GM18861 (cell line): Measurements from ENCODE around the gene RANBP2.

Experiments used
- ATAC-seq: cut with Tn5 transposase; IDR thresholded peaks from one replicate; pipeline ENCODE4 v1.9.1; 2021; ENCODE audit not compliant: unreplicated experiment

The RANBP2 gene

DNA sequence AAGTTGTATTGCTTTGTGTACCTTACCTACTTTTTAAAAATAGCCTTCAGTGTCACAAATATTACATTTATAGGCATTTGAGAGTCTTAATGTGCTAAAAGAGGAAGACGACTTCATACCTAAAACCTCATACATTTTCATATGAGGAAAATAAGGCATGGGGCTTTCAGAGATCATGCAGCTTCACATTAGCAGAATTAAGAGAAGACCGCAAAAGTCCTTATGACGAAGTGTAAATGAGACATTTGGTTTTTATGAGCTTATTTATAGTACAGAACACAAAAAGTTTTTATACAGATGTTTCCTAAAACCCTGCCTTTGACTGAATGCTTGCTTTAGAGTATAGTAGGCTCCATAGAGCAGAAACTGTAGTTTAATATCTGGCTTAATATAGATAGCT lies 57.2 kb downstream of the RANBP2 start:
- ATAC-seq = peak; percentile 74

DNA sequence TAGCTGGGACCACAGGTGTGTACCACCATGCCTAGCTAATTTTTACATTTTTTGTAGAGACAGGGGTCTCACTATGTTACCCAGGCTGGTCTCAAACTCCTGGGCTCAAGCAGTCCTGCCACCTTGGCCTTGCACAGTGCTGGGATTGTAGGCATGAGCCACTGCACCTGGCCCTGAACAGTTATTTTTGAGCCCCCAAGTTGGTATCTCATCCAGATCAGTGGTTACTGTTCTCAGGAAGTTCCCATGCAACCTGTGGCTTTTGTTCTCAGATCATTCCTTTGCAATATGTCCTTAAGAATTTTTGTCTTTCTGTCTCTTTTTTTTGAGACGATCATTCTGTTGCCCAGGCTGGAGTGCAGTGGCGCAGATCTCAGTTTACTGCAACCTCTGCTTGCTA lies 59.6 kb downstream of the RANBP2 start:
- no peak for ATAC-seq

GRCh38 chr2:108786008-108786353 lies 66.7 kb downstream of the RANBP2 start:
- no peak for ATAC-seq

- peak; percentile 90 for ATAC-seq
These were observed 67.3 kb downstream of the RANBP2 start, which contains the start of gene CCDC138 for GRCh38 chr2:108786354-108787215. Gene CCDC138, plus strand, starts transcription at chr2:108786771. Its CDS starts 52 bp downstream, at chr2:108786823.

GRCh38 chr2:108787216-108787541 lies 67.9 kb downstream of the RANBP2 start:
- ATAC-seq = no peak

GRCh38 chr2:108803045-108803736 lies 83.9 kb downstream of the RANBP2 start:
- no peak for ATAC-seq

GRCh38 chr2:108805032-108805431 lies 85.8 kb downstream of the RANBP2 start:
- no peak for ATAC-seq

- ATAC-seq = no peak
These were observed 86.5 kb downstream of the RANBP2 start for GRCh38 chr2:108805782-108806181.

DNA sequence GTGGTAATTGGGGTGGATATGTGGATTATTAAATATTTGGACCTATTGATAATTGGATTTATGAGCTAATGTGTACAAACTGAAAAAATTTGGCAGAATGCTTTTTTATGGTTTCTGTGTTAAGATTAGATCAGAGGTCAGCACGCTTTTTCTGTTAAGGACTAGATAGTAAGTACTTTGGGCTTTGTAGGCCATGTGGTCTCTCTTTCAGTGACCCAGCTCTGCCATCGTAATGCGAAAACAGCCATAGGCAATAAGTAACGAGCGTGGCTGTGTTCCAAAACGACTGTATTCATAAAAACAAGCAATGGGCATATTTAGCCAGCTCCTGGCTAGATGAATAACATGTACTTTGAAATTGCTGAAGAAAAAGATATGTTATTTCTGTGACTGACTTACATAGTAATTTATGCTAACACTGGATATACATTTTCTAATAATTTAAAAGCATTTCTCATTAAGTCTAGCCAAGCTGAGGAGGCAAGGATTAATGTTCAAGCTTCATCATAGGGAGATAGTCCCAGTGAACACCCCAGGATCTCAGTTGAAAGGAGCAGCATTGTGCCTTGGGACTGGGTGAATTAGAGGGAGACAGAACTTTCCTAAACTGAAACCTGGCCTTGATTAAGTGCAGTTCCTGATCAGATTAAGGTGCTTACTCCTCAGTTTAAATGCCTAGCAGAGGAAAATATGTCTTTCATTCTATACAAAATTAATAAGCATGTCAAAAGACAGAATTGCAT lies 87.3 kb downstream of the RANBP2 start:
- ATAC-seq = no peak

- ATAC-seq = no peak
These were observed 90.7 kb downstream of the RANBP2 start for GRCh38 chr2:108809936-108810335.

GRCh38 chr2:108810993-108811957 lies 92.0 kb downstream of the RANBP2 start:
- no peak for ATAC-seq

- no peak for ATAC-seq
These were observed 94.5 kb downstream of the RANBP2 start for GRCh38 chr2:108813732-108814131.

DNA sequence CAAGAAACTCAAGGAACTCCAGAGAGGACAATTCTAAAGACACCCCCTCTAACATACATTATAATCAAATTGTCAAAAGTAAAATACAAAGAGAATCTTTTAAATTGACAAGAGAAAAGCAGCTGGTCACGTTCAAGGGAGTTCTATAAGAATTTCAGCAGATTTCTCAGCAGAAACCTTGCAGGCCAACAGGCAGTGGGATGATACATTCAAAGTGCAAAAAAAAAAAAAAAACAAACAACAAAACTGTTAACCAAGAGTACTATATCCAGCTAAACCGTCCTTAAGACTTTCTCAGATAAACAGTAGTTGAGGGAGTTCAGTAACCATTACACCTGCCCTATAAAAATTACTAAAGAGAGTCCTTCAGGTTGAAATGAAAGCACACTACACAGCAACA lies 101.2 kb downstream of the RANBP2 start:
- ATAC-seq = no peak

DNA sequence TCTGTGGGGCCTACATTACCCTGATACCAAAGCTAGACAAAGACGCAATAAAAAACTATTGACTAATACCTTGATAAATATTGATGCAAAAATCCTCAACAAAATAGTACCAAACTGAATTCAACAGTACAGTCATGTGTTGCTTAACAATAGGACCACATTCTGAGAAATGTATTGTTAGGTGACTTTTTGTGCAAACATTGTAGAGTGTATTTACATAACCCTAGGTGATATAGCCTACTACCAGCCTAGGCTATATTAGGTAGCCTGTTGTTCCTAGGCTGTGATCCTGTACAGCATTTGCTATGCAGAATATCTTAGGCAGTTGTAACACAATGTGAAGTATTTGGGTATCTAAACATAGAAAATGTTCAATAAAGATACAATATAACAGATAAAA lies 104.0 kb downstream of the RANBP2 start:
- ATAC-seq = no peak

DNA sequence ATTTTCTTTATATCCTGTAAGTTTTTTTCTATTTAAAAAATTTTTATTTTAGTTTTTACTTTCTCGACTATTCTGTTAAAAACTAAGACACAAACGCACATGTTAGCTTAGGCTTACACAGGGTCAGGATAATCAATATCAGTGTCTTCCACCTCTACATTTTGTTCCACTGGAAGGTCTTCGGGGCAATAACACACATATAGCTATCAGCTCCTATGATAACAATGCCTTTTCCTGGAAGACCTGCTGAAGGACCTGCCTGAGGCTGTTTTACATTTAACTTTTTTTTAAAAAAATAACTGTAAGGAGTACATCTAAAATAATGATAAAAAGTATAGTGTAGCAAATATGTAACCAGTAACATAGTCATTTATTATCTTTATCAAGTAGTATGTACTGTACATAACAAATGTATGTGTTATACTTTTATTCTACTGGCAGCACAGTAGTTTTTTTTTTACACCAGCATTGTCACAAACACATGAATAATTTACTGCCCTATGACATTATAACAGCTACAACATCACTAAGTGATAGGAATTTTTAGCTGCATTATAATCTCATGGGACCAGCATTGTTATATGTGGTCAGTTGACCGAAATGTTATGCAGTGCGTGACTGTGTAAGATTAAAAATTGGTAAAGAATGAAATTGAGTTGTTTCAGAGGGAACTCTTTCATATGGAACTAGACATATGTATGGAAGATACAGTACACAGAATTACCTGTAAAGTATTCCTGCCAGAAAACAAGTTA lies 105.2 kb downstream of the RANBP2 start:
- no peak for ATAC-seq

GRCh38 chr2:108825254-108825653 lies 106.0 kb downstream of the RANBP2 start:
- no peak for ATAC-seq

DNA sequence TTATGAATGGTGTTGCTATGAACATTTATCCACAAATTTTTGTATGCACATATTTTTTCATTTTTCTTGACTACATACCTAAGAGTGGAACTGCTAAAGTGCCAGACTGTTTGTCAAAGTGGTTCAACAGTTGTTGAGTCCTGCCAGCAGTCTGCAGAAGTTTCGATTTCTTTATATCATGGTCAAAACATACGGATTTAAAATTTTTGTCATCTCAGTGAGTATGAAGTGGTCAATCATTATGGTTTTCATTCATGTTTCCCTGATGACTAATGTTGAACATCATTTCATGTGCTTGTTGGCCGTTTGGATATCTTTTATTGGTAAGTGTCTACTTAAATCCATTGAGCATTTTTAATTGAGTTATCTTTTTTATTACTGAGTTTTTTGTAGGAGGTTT lies 106.5 kb downstream of the RANBP2 start:
- ATAC-seq = no peak

- ATAC-seq = no peak
These were observed 110.5 kb downstream of the RANBP2 start for GRCh38 chr2:108829578-108830310.

GRCh38 chr2:108833219-108833618 lies 113.9 kb downstream of the RANBP2 start:
- no peak for ATAC-seq
